Spleen (tissue), 7 donors: ENCODE measurements around the gene HEPHL1.
"Not testable (repeated sequence)": the region's sequence is repeated elsewhere in the genome, so short reads cannot be mapped to it uniquely, and the experiment has no call there.

ENCODE experiments used
- CTCF ChIP-seq, 11 experiments: fragments of 200-600 bp in 7 of 11; fragments of 450-650 bp in 4 of 11; sonication (generic) in 4 of 11; IDR thresholded peaks in 8 of 11; conservative IDR thresholded peaks in 3 of 11; 1 replicate in 7 of 11; 2 replicates in 4 of 11; pipeline versions ENCODE4 v1.4.0 to v1.8.0; 2016 to 2021; ENCODE audit warnings: antibody characterized with exemption in 11 of 11, inconsistent platforms in 4 of 11, mild to moderate bottlenecking in 1 of 11
- POLR2A ChIP-seq, 3 donors: fragments of 450-650 bp; IDR thresholded peaks; one replicate each; pipeline ENCODE4 v1.5.1; 2017; ENCODE audit warnings: antibody characterized with exemption in 3 of 3, mild to moderate bottlenecking in 1 of 3
- POLR2AphosphoS5 ChIP-seq, 3 donors: sonication (generic); formaldehyde crosslinking; IDR thresholded peaks; one replicate each; pipeline ENCODE4 v1.5.1; 2017; ENCODE audit warnings: antibody characterized with exemption in 3 of 3
- donor health status: DM: no; HTN: no; CAD: no; lungs with moderate emphysema.
- donor health status: DM: no; HTN: no; CAD: no.
- donor health status: DM: no; HTN: no; CAD: no.

GRCh38 chr11:93973322-93974051 lies 47.7 kb upstream of the HEPHL1 start:
- TF ChIP-seq CTCF (IDR thresholded peaks at IDR 0.05 in 8 of 11, conservative IDR thresholded peaks at IDR 0.05 in 3 of 11); POLR2A (IDR thresholded peaks at IDR 0.05); POLR2AphosphoS5 (IDR thresholded peaks at IDR 0.05): not testable (repeated sequence)
